Sigmoid colon (tissue), 7 donors: ENCODE measurements around the gene CHRNB1. TPM values are rescaled to one million over a fixed set of nuclear protein-coding genes. Genes with fewer than 3 reads are reported as not detected.
A peak's percentile ranks its signal among the peaks of the same experiment; 100 is the strongest.

ENCODE experiments used
- DNase-seq: peaks from one replicate; pipeline ENCODE4 v3.0.0-alpha.2; 2019
- H3K27ac ChIP-seq, 4 donors: fragments of 200-600 bp; sonication (generic); one replicate each; pipeline ENCODE4 v1.5.1; 2016 to 2019; ENCODE audit warnings: mild to moderate bottlenecking in 1 of 4
- H3K27me3 ChIP-seq, 3 donors: fragments of 200-600 bp; sonication (generic); one replicate each; pipeline ENCODE4 v1.5.1; 2019; ENCODE audit warnings: mild to moderate bottlenecking in 1 of 3
- H3K36me3 ChIP-seq, 4 donors: fragments of 200-600 bp; sonication (generic); one replicate each; pipeline ENCODE4 v1.5.1; 2016 to 2019
- H3K4me1 ChIP-seq, 4 donors: fragments of 200-600 bp; sonication (generic); one replicate each; pipeline ENCODE4 v1.5.1; 2017 to 2019
- H3K4me3 ChIP-seq, 4 donors: fragments of 200-600 bp; sonication (generic); one replicate each; pipeline ENCODE4 v1.5.1; 2017 to 2019; ENCODE audit warnings: mild to moderate bottlenecking in 2 of 4, moderate library complexity in 1 of 4
- H3K9me3 ChIP-seq, 4 donors: fragments of 200-600 bp in 3 of 4; sonication (generic) in 3 of 4; one replicate each; pipeline versions ENCODE4 v1.5.1 to v1.6.1; 2013 to 2019
- EP300 ChIP-seq, 4 donors: sonication (generic); formaldehyde crosslinking; IDR thresholded peaks; one replicate each; pipeline ENCODE4 v1.6.1; 2017; ENCODE audit warnings: antibody characterized with exemption in 4 of 4
- POLR2A ChIP-seq, 2 donors: fragments of 450-650 bp; IDR thresholded peaks; one replicate each; pipeline ENCODE4 v1.6.1; 2016; ENCODE audit warnings: antibody characterized with exemption in 2 of 2, mild to moderate bottlenecking in 2 of 2, moderate library complexity in 2 of 2
- POLR2AphosphoS5 ChIP-seq, 4 donors: sonication (generic); formaldehyde crosslinking; IDR thresholded peaks; one replicate each; pipeline ENCODE4 v1.6.1; 2017; ENCODE audit warnings: antibody characterized with exemption in 4 of 4
- WGBS, 2 donors: extraction: QIAGEN DNeasy Blood & Tissue Kit; methylation state at CpG; one replicate each; pipeline ENCODE4 v1.1.7; 2013; 5-methylcytosine and 5-hydroxymethylcytosine counted together
- intact Hi-C: fragments of 100-400 bp; cut with DNase I; formaldehyde crosslinking; loops from one replicate; pipeline ENCODE4 v1.15.1; 2023
- polyA plus RNA-seq, 3 donors: library from polyadenylated mRNA; stranded (reverse); fragments of 200-250 nt; gene quantifications; one replicate each; pipeline ENCODE4 v1.2.3, GENCODE V29; 2013
- total RNA-seq, 4 donors: library from RNA; depleted of rRNA; stranded (reverse); fragments of >200 nt; gene quantifications; one replicate each; pipeline ENCODE4 v1.1.0, GENCODE V29; 2016
- TF ChIP-seq, protein P1 (sequence below), 4 experiments: fragments of 450-650 bp in 3 of 4; fragments of 200-600 bp in 1 of 4; IDR thresholded peaks; one replicate each; pipeline ENCODE4 v1.5.1; 2016 to 2019; ENCODE audit warnings: antibody characterized with exemption in 4 of 4, mild to moderate bottlenecking in 3 of 4, moderate library complexity in 2 of 4
- donor health status: healthy with polysubstance abuse.
- donor health status: Bipolar disorder and iron deficiency.
- donor health status: healthy.

The CHRNB1 gene
- total and polyA plus RNA-seq, 7 donors: 4.2 to 13.2 (median 7.5) TPM

DNA sequence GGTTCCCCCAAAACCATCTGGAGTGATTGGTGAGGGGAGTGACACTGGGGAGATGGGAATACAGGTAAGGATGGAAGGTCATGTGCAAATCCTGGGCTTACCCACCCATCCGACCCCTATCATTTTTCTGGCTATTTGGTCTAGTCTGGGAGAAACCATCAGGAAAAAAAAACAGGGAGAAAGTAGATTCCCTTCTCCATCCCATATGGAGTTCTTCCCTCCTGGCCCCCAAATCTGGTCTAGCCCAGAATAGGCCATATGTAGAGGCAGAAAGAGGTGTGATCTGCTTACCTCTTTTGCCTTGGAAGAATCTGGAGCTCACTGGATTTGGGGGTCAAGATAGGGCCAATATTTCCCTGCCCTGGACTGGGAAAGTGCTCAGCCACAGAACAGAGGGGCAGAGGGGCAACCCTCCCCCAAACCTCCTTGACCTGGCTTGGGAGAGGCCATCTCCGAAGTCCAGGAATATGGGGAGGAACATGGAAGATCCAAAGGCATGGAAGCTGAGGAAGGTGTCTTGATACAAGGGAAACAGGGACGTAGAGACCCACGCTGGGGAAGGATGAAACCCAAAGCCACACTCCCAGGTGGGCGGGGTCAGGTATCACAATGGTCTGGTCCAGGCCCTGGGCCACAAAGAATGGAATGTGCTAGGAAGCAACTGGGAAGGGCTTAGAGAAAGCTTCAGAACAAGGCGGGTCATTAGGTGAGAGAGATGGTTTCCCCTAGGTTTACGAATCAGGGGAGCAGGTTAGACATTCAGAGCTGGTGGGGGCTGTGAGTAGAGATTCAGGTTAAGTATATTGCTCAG, 16.2 kb downstream of the CHRNB1 start:
- TF ChIP-seq EP300 (IDR thresholded peaks at IDR 0.05): no peak
- no peak for TF ChIP-seq POLR2A (IDR thresholded peaks at IDR 0.05)
- no peak for TF ChIP-seq POLR2AphosphoS5 (IDR thresholded peaks at IDR 0.05)
- TF ChIP-seq, protein P1, sequence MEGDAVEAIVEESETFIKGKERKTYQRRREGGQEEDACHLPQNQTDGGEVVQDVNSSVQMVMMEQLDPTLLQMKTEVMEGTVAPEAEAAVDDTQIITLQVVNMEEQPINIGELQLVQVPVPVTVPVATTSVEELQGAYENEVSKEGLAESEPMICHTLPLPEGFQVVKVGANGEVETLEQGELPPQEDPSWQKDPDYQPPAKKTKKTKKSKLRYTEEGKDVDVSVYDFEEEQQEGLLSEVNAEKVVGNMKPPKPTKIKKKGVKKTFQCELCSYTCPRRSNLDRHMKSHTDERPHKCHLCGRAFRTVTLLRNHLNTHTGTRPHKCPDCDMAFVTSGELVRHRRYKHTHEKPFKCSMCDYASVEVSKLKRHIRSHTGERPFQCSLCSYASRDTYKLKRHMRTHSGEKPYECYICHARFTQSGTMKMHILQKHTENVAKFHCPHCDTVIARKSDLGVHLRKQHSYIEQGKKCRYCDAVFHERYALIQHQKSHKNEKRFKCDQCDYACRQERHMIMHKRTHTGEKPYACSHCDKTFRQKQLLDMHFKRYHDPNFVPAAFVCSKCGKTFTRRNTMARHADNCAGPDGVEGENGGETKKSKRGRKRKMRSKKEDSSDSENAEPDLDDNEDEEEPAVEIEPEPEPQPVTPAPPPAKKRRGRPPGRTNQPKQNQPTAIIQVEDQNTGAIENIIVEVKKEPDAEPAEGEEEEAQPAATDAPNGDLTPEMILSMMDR (IDR thresholded peaks at IDR 0.05): no peak
- intact Hi-C loops: no loop called here
- no peaks in the 10 kb centered on the region for H3K9me3 ChIP-seq
- no peak for DNase-seq
- peaks cover 0 to 17% (median 11%) of the 10 kb centered on the region in 4 donors for H3K4me1 ChIP-seq
- H3K4me3 ChIP-seq: no peak overlapping the region
- H3K27ac ChIP-seq: no peak overlapping the region
- WGBS, 2 donors: 94 to 96% methylated on average over 7 of the region's 7 CpGs
- no peaks in the 10 kb centered on the region for H3K27me3 ChIP-seq
- peaks cover 18 to 44% (median 23%) of the 10 kb centered on the region in 4 donors for H3K36me3 ChIP-seq

DNA sequence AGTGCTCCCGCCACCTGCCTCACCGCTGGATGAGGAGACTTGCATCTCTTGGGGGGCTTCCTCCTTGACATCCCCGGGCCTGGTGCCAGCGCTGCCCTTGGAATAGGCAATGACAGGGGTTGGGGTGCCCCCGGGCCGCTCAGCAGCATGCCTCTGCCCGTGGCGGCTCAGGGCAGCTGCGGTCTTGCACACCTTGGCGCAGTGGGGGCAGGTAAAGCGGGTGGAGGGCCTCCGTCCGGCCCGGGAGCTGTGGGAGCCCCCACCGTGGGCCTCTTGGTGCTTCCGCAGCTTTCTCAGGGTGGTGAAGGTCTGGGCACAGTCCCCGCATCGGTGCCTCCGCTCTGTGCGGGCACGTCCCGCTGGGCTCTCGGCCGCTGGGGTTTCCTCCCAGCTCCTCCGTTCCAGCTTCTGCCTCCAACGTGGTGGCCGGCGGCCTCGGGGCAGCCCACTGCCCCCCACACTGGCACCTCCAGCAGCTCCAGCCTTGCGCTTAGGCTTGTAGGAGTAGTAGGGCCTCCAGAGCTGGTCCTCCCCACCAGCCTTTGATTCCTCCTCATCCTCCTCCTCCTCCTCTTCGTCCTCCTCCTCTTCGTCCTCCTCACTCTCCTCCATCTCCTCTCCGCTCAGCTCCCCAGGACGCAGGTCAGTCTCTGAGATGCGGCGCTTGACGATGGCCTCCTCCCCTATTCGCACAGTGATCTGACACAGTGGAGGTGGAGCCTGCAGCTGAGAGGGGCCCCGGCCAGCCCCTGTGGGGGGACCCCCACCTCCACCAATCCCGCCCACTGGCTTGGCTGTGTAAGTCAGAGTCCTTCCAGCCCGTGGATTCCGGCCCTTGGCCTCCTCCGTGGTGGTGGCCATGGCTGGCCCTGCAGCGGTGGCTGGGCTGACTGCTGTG, 17.9 kb downstream of the CHRNB1 start:
- H3K4me1 ChIP-seq: peaks cover 0 to 21% (median 18%) of the 10 kb centered on the region in 4 donors
- H3K36me3 ChIP-seq: peaks cover 18 to 56% (median 29%) of the 10 kb centered on the region in 4 donors
- DNase-seq: no peak
- TF ChIP-seq POLR2AphosphoS5 (IDR thresholded peaks at IDR 0.05) (peak in 1 of 4 donors; percentile 33), EP300 (IDR thresholded peaks at IDR 0.05) (no peak)
- TF ChIP-seq, protein P1 (IDR thresholded peaks at IDR 0.05): no peak
- WGBS, 2 donors: 93 to 94% methylated on average over 44 of the region's 44 CpGs
- H3K27me3 ChIP-seq: no peaks in the 10 kb centered on the region
- intact Hi-C loops: no loop called here
- no peak overlapping the region for H3K4me3 ChIP-seq
- no peak overlapping the region for H3K27ac ChIP-seq
- H3K9me3 ChIP-seq: no peaks in the 10 kb centered on the region

- no peak for TF ChIP-seq POLR2A (IDR thresholded peaks at IDR 0.05)
- no peak for TF ChIP-seq EP300 (IDR thresholded peaks at IDR 0.05)
- no peak for TF ChIP-seq POLR2AphosphoS5 (IDR thresholded peaks at IDR 0.05)
- TF ChIP-seq, protein P1 (IDR thresholded peaks at IDR 0.05): no peak
- Histone ChIP-seq H3K4me3 (no peak overlapping the region), H3K4me1 (peaks cover 0 to 28% (median 23%) of the 10 kb centered on the region in 4 donors), H3K36me3 (peaks cover 18 to 56% (median 29%) of the 10 kb centered on the region in 4 donors), H3K27me3 (no peaks in the 10 kb centered on the region), H3K27ac (no peak overlapping the region), H3K9me3 (no peaks in the 10 kb centered on the region)
- 90 to 94% methylated on average over 14 of the region's 14 CpGs for WGBS, 2 donors
- intact Hi-C loops: no loop called here
- no peak for DNase-seq
These were observed 18.5 kb downstream of the CHRNB1 start for GRCh38 chr17:7463372-7463846.

DNA sequence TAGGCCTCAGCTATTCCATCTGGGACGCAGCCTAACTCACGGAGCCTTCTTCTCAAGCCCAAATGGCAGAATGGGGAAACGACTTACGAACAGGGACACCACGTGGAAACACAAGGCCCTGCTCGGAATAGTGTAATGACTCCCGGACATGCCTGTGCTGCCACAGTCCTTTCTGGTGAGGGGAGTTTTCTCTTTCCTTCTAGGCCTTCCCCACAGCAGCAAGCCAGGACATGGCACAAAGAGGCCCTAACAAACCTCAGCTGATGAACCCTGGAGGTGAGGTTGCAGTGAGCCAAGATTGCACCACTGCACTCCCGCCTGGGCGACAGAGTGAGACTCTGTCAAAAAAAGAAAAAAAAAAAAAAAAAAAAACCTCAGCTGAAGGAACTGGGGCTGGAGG, 19.2 kb downstream of the CHRNB1 start:
- intact Hi-C loops: no loop called here
- DNase-seq: no peak
- Histone ChIP-seq H3K9me3 (no peaks in the 10 kb centered on the region), H3K4me1 (peaks cover 0 to 35% (median 26%) of the 10 kb centered on the region in 4 donors), H3K27ac (no peak overlapping the region), H3K27me3 (no peaks in the 10 kb centered on the region), H3K36me3 (peaks cover 18 to 56% (median 29%) of the 10 kb centered on the region in 4 donors), H3K4me3 (no peak overlapping the region)
- WGBS, 2 donors: 96% methylated on average over 9 of the region's 9 CpGs
- TF ChIP-seq POLR2AphosphoS5 (IDR thresholded peaks at IDR 0.05) (no peak), EP300 (IDR thresholded peaks at IDR 0.05) (no peak), POLR2A (IDR thresholded peaks at IDR 0.05) (no peak)
- TF ChIP-seq, protein P1 (IDR thresholded peaks at IDR 0.05): no peak
